GM18511 (cell line): ENCODE measurements around the gene SLC16A12.
"Not testable (repeated sequence)": the region's sequence is repeated elsewhere in the genome, so short reads cannot be mapped to it uniquely, and the experiment has no call there.

Experiments used
- ATAC-seq: cut with Tn5 transposase; IDR thresholded peaks from one replicate; pipeline ENCODE4 v1.9.1; 2021; ENCODE audit warnings: mild to moderate bottlenecking, moderate library complexity; ENCODE audit not compliant: unreplicated experiment

Gene SLC16A12

GRCh38 chr10:89398003-89398749, 137.2 kb downstream of the SLC16A12 start:
- ATAC-seq = no peak

- ATAC-seq = no peak
Measured at GRCh38 chr10:89395141-89395540, 140.3 kb downstream of the SLC16A12 start.

- no peak for ATAC-seq
Measured at GRCh38 chr10:89393898-89394297, 141.5 kb downstream of the SLC16A12 start.

GRCh38 chr10:89392974-89393373, 142.4 kb downstream of the SLC16A12 start:
- peak; percentile 60 for ATAC-seq

GRCh38 chr10:89391907-89392756, 143.3 kb downstream of the SLC16A12 start, which contains the start of gene IFIT1:
Gene IFIT1 (plus strand): TSS chr10:89392623. CDS start chr10:89392713, 90 bp downstream.
- peak; percentile 88 for ATAC-seq

GRCh38 chr10:89391226-89391576, 144.2 kb downstream of the SLC16A12 start:
- not testable (repeated sequence) for ATAC-seq

- ATAC-seq = no peak
Measured at GRCh38 chr10:89390476-89391225, 144.7 kb downstream of the SLC16A12 start.

- no peak for ATAC-seq
Measured at GRCh38 chr10:89389254-89389653, 146.1 kb downstream of the SLC16A12 start.

GRCh38 chr10:89388806-89389205, 146.6 kb downstream of the SLC16A12 start:
- ATAC-seq = no peak

- ATAC-seq = no peak
Measured at GRCh38 chr10:89384474-89385340, 150.7 kb downstream of the SLC16A12 start.

- ATAC-seq = no peak
Measured at GRCh38 chr10:89382757-89383156, 152.6 kb downstream of the SLC16A12 start.
